A673 (cell line): ENCODE data around the gene NPW.

Experiments
- CTCF ChIP-seq: fragments of 300-800, 200-600 bp; sonication (generic); conservative IDR thresholded peaks from 2 replicates; pipeline ENCODE4 v1.5.1; 2017; ENCODE audit warnings: low read depth, mild to moderate bottlenecking, antibody characterized with exemption, low read length, moderate library complexity, mixed read lengths
- EZH2 ChIP-seq: fragments of 200-600 bp; sonication (generic); IDR thresholded peaks from 2 replicates; pipeline ENCODE4 v1.6.1; 2017; ENCODE audit warnings: borderline replicate concordance, low read depth, mild to moderate bottlenecking, mixed read lengths, antibody characterized with exemption, low read length; ENCODE audit not compliant: poor library complexity, severe bottlenecking

- no peak for TF ChIP-seq EZH2
- TF ChIP-seq CTCF, result peak; percentile 70
Observed at GRCh38 chr16:2016407-2016922, 3.1 kb upstream of the NPW start.
